H54 (cell line): ENCODE results near the gene CGN.
A peak's percentile ranks its signal among the peaks of the same experiment; 100 is the strongest.
"Not testable (repeated sequence)": the region's sequence is repeated elsewhere in the genome, so short reads cannot be mapped to it uniquely, and the experiment has no call there.

Experiments used
- DNase-seq: peaks from one replicate; pipeline ENCODE4 v3.0.0; 2011; ENCODE audit warnings: low spot score, mixed read lengths; ENCODE audit not compliant: insufficient read length
- FAIRE-seq: peaks from 3 replicates; lab custom pipeline; 2011; peaks lifted over from hg19 to GRCh38; lab: Jason Lieb, UNC
- POLR2A ChIP-seq: IDR thresholded peaks from 2 replicates; pipeline ENCODE4 v1.6.1; 2011; ENCODE audit warnings: low read depth, mild to moderate bottlenecking, low read length

CGN gene

GRCh38 chr1:151520359-151520758 is 9.2 kb downstream of the CGN start:
- no peak for TF ChIP-seq POLR2A
- DNase-seq (no peak), FAIRE-seq (no peak)

GRCh38 chr1:151522427-151522826 is 11.2 kb downstream of the CGN start:
- FAIRE-seq, DNase-seq: not testable (repeated sequence)

- TF ChIP-seq POLR2A = no peak
- FAIRE-seq = no peak
- no peak for DNase-seq
Observed at GRCh38 chr1:151523326-151523725, 12.1 kb downstream of the CGN start.

GRCh38 chr1:151524736-151525135 is 13.5 kb downstream of the CGN start:
- no peak for DNase-seq
- TF ChIP-seq POLR2A = no peak
- FAIRE-seq = no peak

DNA sequence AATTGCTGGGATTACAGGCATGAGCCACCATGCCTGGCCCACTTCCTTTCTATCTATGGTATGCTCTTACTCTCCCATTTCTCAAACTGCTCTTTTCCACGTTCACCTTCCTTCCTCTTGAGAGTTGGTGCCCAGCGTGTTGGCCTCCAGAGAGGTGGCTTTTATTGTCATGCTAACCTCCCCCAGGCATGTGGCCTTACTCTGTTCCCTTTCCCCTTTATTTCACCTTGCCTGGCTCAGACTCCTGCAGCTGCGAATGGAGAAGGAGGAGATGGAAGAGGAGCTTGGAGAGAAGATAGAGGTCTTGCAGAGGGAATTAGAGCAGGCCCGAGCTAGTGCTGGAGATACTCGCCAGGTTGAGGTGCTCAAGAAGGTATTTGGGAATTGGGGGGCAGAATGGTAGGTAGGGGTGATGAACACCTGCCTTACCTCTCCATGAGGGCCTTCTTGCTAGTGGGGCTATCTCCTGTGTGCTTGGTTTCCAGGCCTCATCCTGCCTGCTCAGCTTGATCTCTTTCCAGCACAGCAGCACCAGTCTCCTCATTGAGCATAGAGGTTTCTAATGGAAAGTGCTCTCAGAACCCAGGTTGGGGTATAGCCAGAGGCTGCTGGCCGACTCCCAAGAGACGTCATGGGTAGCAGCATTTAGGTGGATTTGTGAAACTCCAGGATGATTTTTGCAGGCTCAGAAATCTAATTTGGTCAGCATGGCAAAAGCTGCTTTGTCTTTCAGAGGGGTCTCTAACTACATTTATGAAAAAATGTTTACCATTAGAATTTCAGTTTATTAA is 15.7 kb downstream of the CGN start:
- no peak for FAIRE-seq
- no peak for TF ChIP-seq POLR2A
- DNase-seq = no peak

DNA sequence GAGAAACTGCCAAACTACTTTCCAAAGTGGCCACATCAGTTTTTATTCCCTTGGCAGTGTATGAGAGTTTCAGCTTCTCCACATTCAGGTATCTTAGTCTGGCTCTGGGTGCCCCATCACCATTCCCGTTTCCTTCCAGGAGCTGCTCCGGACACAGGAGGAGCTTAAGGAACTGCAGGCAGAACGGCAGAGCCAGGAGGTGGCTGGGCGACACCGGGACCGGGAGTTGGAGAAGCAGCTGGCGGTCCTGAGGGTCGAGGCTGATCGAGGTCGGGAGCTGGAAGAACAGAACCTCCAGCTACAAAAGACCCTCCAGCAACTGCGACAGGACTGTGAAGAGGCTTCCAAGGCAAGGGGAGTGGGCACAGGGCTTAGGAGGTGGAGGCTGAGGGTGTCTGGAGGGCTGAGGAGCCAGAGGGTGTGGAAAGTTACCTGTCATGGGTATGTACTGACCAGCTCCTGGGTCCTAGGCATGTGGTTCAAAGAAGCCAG is 18.1 kb downstream of the CGN start:
- DNase-seq = no peak
- TF ChIP-seq POLR2A = no peak
- no peak for FAIRE-seq

DNA sequence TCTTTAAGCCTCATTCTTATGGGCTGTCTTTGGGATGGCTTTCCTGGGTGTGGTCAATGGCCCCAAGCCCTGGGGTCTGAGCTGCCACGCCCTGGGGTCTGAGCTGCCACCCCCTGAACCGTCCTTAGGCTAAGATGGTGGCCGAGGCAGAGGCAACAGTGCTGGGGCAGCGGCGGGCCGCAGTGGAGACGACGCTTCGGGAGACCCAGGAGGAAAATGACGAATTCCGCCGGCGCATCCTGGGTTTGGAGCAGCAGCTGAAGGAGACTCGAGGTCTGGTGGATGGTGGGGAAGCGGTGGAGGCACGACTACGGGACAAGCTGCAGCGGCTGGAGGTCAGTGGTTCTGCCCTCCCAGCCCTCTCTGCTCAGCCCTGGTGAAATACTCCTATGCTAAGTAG is 18.6 kb downstream of the CGN start:
- FAIRE-seq = no peak
- no peak for TF ChIP-seq POLR2A

DNA sequence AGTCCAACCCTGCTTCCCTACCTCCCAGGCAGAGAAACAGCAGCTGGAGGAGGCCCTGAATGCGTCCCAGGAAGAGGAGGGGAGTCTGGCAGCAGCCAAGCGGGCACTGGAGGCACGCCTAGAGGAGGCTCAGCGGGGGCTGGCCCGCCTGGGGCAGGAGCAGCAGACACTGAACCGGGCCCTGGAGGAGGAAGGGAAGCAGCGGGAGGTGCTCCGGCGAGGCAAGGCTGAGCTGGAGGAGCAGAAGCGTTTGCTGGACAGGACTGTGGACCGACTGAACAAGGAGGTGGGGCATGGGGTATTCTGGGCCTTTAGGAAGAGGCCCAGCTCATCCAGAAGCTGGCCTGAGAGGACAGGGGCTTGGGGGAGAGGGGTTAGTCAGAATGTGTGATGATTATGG is 19.3 kb downstream of the CGN start:
- FAIRE-seq (no peak), DNase-seq (no peak)
- TF ChIP-seq POLR2A = no peak

More for the DNA sequence above, 18.6 kb downstream of the CGN start:
- DNase-seq = no peak

DNA sequence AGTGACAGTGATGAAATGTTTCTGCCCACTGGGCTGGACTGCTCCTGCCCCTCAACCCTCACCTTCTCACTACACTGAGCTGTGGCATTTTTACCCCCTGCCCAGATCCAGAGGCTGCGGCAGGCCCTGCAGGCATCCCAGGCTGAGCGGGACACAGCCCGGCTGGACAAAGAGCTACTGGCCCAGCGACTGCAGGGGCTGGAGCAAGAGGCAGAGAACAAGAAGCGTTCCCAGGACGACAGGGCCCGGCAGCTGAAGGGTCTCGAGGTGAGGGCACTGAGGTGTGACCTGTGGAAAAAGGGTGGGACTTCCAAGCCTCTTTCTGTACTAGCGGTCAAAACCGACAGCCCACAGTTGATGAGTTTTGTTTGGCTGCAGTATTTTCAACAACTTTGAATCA is 22.7 kb downstream of the CGN start:
- DNase-seq (no peak), FAIRE-seq (no peak)
- TF ChIP-seq POLR2A = no peak

DNA sequence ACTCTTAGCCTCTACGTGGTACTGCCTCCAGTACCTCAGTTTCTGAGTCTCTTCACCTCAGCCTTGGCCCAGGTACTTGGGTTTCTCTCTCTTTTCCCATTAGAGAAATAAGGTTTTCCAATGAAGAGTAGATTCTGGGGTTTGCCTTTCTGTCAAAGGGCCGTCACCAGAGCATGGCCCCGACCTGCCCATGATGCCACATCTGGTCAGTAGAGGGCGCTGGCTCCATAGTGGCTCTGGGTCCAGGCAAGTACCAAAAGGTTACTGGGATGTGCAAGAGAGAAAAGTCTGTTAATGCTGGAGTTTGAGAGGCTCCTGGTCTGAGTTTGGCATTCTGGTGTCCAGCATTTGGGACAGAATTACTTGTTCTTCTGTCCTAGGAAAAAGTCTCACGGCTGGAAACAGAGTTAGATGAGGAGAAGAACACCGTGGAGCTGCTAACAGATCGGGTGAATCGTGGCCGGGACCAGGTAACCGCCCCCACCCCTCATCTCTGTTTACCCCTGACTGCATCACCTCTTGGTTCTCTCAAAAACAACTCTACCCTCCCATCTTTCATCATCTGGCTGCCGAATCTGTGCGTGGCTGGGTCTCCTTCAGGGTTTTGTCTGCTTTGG is 23.6 kb downstream of the CGN start:
- DNase-seq = peak; percentile 85
- TF ChIP-seq POLR2A = no peak
- no peak for FAIRE-seq

DNA sequence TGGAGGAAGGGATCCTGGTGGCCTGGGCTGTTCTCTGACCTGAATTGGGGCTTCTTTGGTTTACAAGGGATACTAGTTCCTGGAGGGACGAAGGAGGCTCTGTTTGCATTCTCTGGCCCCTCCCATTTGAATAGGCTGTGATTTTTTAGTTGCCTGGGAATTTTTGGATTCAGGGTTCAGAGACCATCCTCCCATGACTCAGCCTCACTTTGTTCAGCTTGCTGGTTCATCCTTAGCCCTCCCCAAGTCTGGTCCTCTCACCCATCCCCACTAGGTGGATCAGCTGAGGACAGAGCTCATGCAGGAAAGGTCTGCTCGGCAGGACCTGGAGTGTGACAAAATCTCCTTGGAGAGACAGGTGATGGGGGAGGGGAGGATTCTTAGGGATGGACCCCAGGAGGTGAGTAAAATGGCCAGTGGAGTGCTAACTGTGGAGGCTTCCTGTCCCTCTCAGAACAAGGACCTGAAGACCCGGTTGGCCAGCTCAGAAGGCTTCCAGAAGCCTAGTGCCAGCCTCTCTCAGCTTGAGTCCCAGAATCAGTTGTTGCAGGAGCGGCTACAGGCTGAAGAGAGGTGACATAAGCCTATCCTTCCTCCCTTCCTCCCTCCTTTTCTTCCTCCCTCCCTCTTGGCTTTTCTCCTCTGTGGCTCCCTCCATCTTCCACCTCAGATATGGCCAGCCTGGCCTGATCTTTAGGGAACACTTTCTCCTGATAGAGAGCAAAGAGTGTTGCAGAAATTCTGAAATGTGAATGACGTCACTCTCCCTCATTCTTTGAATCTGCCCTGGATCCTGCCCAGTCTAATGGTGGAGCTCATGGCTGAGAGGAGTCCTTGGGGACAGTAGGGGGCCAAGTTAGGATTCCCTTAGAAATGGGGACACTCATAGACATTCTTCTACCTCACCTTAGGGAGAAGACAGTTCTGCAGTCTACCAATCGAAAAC is 24.4 kb downstream of the CGN start:
- FAIRE-seq (no peak), DNase-seq (no peak)
- TF ChIP-seq POLR2A = no peak

GRCh38 chr1:151536499-151536898 is 25.3 kb downstream of the CGN start:
- TF ChIP-seq POLR2A = no peak
- FAIRE-seq = no peak
- DNase-seq = no peak

DNA sequence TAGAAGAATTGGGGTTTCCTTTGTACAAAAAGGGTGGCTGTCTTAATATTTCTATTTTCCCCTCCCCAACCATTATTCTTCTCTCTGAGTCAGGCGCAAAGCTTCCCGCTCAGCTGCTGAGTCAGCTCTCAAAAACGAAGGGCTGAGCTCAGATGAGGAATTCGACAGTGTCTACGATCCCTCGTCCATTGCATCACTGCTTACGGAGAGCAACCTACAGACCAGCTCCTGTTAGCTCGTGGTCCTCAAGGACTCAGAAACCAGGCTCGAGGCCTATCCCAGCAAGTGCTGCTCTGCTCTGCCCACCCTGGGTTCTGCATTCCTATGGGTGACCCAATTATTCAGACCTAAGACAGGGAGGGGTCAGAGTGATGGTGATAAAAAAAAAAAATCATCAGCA is 25.9 kb downstream of the CGN start:
- TF ChIP-seq POLR2A = no peak
- no peak for FAIRE-seq
- peak; percentile 94 for DNase-seq
